Measurements from ENCODE around the gene UBR3.
A peak's percentile ranks its signal among the peaks of the same experiment; 100 is the strongest.
"Not testable (repeated sequence)": the region's sequence is repeated elsewhere in the genome, so short reads cannot be mapped to it uniquely, and the experiment has no call there.

Gene UBR3

GRCh38 chr2:169827272-169828140 is at the start of gene UBR3:
TSS of gene UBR3 (plus strand) at chr2:169827454. CDS start at chr2:169827508, 54 bp downstream.
- DNase-seq: peak; percentile 95

GRCh38 chr2:169778446-169778845 is 48.8 kb upstream of the UBR3 start:
- DNase-seq: no peak

- DNase-seq: no peak
Measured at GRCh38 chr2:169781249-169782013, 45.8 kb upstream of the UBR3 start.

GRCh38 chr2:169782513-169782912 is 44.7 kb upstream of the UBR3 start:
- no peak for DNase-seq

GRCh38 chr2:169790581-169790980 is 36.7 kb upstream of the UBR3 start:
- DNase-seq: no peak

- no peak for DNase-seq
Measured at GRCh38 chr2:169795181-169795580, 32.1 kb upstream of the UBR3 start.

- no peak for DNase-seq
Measured at GRCh38 chr2:169796441-169796840, 30.8 kb upstream of the UBR3 start.

GRCh38 chr2:169797601-169798000 is 29.7 kb upstream of the UBR3 start:
- DNase-seq: no peak

GRCh38 chr2:169798397-169798717 is 28.9 kb upstream of the UBR3 start:
- no peak for DNase-seq

- peak; percentile 95 for DNase-seq
Measured at GRCh38 chr2:169798718-169799592, 28.3 kb upstream of the UBR3 start, which contains the start of gene SSB. TSS of gene SSB (plus strand) at chr2:169798871. CDS start at chr2:169800961, 2,090 bp downstream.

- no peak for DNase-seq
Measured at GRCh38 chr2:169803480-169803879, 23.8 kb upstream of the UBR3 start.

GRCh38 chr2:169806586-169806985 is 20.7 kb upstream of the UBR3 start:
- no peak for DNase-seq

- DNase-seq: no peak
Measured at GRCh38 chr2:169808221-169808620, 19.0 kb upstream of the UBR3 start.

GRCh38 chr2:169815849-169816248 is 11.4 kb upstream of the UBR3 start:
- no peak for DNase-seq

GRCh38 chr2:169816961-169817360 is 10.3 kb upstream of the UBR3 start:
- DNase-seq: not testable (repeated sequence)

GRCh38 chr2:169817369-169817768 is 9.9 kb upstream of the UBR3 start:
- not testable (repeated sequence) for DNase-seq

- DNase-seq: no peak
Measured at GRCh38 chr2:169818241-169818640, 9.0 kb upstream of the UBR3 start.

GRCh38 chr2:169819106-169819505 is 8.1 kb upstream of the UBR3 start:
- peak; percentile 14 for DNase-seq

GRCh38 chr2:169820101-169820500 is 7.2 kb upstream of the UBR3 start:
- not testable (repeated sequence) for DNase-seq

GRCh38 chr2:169822036-169822435 is 5.2 kb upstream of the UBR3 start:
- DNase-seq: no peak

- no peak for DNase-seq
Measured at GRCh38 chr2:169822785-169823392, 4.4 kb upstream of the UBR3 start.

GRCh38 chr2:169823996-169824372 is 3.3 kb upstream of the UBR3 start:
- no peak for DNase-seq

All from OCI-M1 (cell line).